Type B pancreatic cell (in vitro differentiated cells): Measurements from ENCODE around the gene ZNF792. TPM values are rescaled to one million over a fixed set of nuclear protein-coding genes. Genes with fewer than 3 reads are reported as not detected.
A peak's percentile ranks its signal among the peaks of the same experiment; 100 is the strongest.
"Not testable (repeated sequence)": the region's sequence is repeated elsewhere in the genome, so short reads cannot be mapped to it uniquely, and the experiment has no call there.

ENCODE experiments used
- DNase-seq: peaks from one replicate; pipeline ENCODE4 v3.0.0; 2021; ENCODE audit warnings: mixed read lengths; ENCODE audit not compliant: unreplicated experiment; ENCODE audit errors: extremely low spot score
- H3K27ac Mint-ChIP-seq: 2 replicates; pipeline ENCODE4 v1.8.0; 2021; ENCODE audit warnings: mild to moderate bottlenecking, mixed read lengths
- H3K27me3 Mint-ChIP-seq: 2 replicates; pipeline ENCODE4 v1.8.0; 2021; ENCODE audit warnings: mixed read lengths
- H3K36me3 Mint-ChIP-seq: 2 replicates; pipeline ENCODE4 v1.8.0; 2021; ENCODE audit warnings: mixed read lengths
- H3K4me1 Mint-ChIP-seq: one replicate; pipeline ENCODE4 v1.8.0; 2021; ENCODE audit warnings: mixed read lengths; ENCODE audit not compliant: unreplicated experiment
- H3K4me3 Mint-ChIP-seq: 2 replicates; pipeline ENCODE4 v1.8.0; 2021; ENCODE audit warnings: mild to moderate bottlenecking, mixed read lengths
- H3K9me3 Mint-ChIP-seq: 2 replicates; pipeline ENCODE4 v1.8.0; 2021; ENCODE audit warnings: mixed read lengths
- total RNA-seq: library from RNA; stranded (reverse); gene quantifications from 2 replicates; pipeline ENCODE4 v1.2.1, GENCODE V29; 2021; ENCODE audit warnings: low replicate concordance
- TF ChIP-seq, protein P1 (sequence below): fragments of 200-600 bp; sonication (generic); conservative IDR thresholded peaks from 2 replicates; pipeline ENCODE4 v1.5.0; 2021; ENCODE audit warnings: antibody characterized with exemption, mild to moderate bottlenecking

Gene ZNF792
- total RNA-seq, 1 donor from 2014 or later, result 6.5 TPM

- Mint-ChIP-seq H3K4me3 (no peak overlapping the region), H3K36me3 (no peaks in the 10 kb centered on the region), H3K9me3 (no peaks in the 10 kb centered on the region), H3K27ac (no peak overlapping the region), H3K27me3 (peaks cover 6% of the 10 kb centered on the region), H3K4me1 (peaks cover 15% of the 10 kb centered on the region)
- TF ChIP-seq, protein P1, sequence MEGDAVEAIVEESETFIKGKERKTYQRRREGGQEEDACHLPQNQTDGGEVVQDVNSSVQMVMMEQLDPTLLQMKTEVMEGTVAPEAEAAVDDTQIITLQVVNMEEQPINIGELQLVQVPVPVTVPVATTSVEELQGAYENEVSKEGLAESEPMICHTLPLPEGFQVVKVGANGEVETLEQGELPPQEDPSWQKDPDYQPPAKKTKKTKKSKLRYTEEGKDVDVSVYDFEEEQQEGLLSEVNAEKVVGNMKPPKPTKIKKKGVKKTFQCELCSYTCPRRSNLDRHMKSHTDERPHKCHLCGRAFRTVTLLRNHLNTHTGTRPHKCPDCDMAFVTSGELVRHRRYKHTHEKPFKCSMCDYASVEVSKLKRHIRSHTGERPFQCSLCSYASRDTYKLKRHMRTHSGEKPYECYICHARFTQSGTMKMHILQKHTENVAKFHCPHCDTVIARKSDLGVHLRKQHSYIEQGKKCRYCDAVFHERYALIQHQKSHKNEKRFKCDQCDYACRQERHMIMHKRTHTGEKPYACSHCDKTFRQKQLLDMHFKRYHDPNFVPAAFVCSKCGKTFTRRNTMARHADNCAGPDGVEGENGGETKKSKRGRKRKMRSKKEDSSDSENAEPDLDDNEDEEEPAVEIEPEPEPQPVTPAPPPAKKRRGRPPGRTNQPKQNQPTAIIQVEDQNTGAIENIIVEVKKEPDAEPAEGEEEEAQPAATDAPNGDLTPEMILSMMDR, result no peak
- DNase-seq, result no peak
These were observed 30.9 kb upstream of the ZNF792 start for GRCh38 chr19:34994643-34995541.

GRCh38 chr19:34994286-34994642 is 30.2 kb upstream of the ZNF792 start:
- no peak for DNase-seq
- TF ChIP-seq, protein P1, result no peak
- no peak overlapping the region for H3K27ac Mint-ChIP-seq

DNA sequence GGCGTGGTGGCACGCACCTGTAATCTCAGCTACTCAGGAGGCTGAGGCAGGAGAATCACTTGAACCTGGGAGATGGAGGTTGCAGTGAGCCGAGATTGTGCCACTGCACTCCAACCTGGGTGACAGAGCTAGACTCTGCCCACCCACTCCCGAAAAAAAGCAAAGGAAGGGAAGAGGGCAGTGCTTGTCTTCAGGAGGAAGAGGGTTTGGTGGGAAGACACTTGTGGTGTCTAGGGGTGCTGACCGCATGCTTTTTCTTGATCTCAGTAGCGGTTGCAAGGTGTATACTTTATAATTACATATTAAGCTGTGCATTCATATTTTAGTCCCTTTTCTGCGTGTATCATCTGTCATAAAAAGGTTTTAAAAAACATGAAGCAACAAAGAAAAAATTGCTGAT is 28.6 kb upstream of the ZNF792 start:
- not testable (repeated sequence) for H3K27ac Mint-ChIP-seq, H3K36me3 Mint-ChIP-seq, H3K4me3 Mint-ChIP-seq, DNase-seq, H3K9me3 Mint-ChIP-seq, H3K4me1 Mint-ChIP-seq, H3K27me3 Mint-ChIP-seq

More at GRCh38 chr19:34994286-34994642, 30.2 kb upstream of the ZNF792 start:
- no peaks in the 10 kb centered on the region for H3K36me3 Mint-ChIP-seq
- peaks cover 13% of the 10 kb centered on the region for H3K4me1 Mint-ChIP-seq
- no peaks in the 10 kb centered on the region for H3K9me3 Mint-ChIP-seq
- H3K27me3 Mint-ChIP-seq, result peaks cover 7% of the 10 kb centered on the region
- no peak overlapping the region for H3K4me3 Mint-ChIP-seq

GRCh38 chr19:34991542-34992333 is 27.7 kb upstream of the ZNF792 start:
- no peaks in the 10 kb centered on the region for H3K4me1 Mint-ChIP-seq
- H3K9me3 Mint-ChIP-seq, result no peaks in the 10 kb centered on the region
- TF ChIP-seq, protein P1, result no peak
- H3K4me3 Mint-ChIP-seq, result no peak overlapping the region
- peak overlapping the region; percentile 39 for H3K27ac Mint-ChIP-seq
- no peaks in the 10 kb centered on the region for H3K36me3 Mint-ChIP-seq
- peaks cover 9% of the 10 kb centered on the region for H3K27me3 Mint-ChIP-seq
- no peak for DNase-seq

DNA sequence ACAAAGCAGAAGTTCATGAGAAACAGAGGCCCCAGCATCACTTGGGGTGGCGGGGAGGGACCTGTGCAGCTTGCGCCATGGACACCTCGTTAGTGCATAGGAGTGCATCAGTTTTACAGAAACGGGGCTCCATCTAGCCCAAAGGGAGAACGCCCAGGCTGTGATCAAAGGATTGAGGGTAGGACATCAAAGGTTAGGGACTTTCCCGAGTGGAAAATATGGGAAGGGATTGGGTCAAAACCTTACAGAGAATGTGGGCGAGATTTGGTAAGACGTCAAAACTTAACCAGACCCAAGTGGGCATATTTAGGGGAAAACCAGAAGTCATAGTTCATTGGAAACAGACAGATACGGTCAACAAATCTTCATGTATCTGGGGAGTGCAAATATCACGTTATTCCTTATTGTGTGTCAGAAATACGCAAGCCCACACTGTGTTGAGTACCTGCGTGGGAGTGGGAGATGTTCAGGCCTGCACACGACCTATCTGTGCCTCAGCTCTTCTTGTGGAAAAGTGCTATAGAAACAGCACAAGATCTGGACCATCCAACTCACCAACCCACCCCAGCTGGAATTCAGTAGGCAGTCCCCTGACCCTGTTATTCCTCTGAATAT is 26.7 kb upstream of the ZNF792 start:
- no peak for DNase-seq
- no peak overlapping the region for H3K4me3 Mint-ChIP-seq
- no peaks in the 10 kb centered on the region for H3K9me3 Mint-ChIP-seq
- no peaks in the 10 kb centered on the region for H3K36me3 Mint-ChIP-seq
- H3K27ac Mint-ChIP-seq, result no peak overlapping the region
- TF ChIP-seq, protein P1, result no peak
- peaks cover 9% of the 10 kb centered on the region for H3K27me3 Mint-ChIP-seq
- no peaks in the 10 kb centered on the region for H3K4me1 Mint-ChIP-seq
